ENCODE data around the gene KLHL36. TPM values are rescaled to one million over a fixed set of nuclear protein-coding genes. Genes with fewer than 3 reads are reported as not detected.
"Not testable (repeated sequence)": the region's sequence is repeated elsewhere in the genome, so short reads cannot be mapped to it uniquely, and the experiment has no call there.

Gene KLHL36
- total RNA-seq, 2 experiments from 2014 or later: 41.0 to 44.0 TPM

- intact Hi-C loops (cut with micrococcal nuclease): no loop called here
- Mint-ChIP-seq H3K27me3 (peaks cover 2% of the 10 kb centered on the region), H3K27ac (no peak overlapping the region), H3K9me3 (no peaks in the 10 kb centered on the region), H3K4me3 (no peak overlapping the region), H3K36me3 (ENCODE audit: low read depth) (no peaks in the 10 kb centered on the region), H3K4me1 (ENCODE audit: low read depth) (peaks cover 24% of the 10 kb centered on the region)
- ChIA-PET POLR2A (interaction anchor here (1.3 kb wide), 1 partner anchor 12 kb away, joined by 3 read pairs; the partner anchor contains the start of gene COTL1), CTCF (interaction anchor here (1.1 to 2.8 kb wide), 3 partner anchors 9 to 96 kb away, joined by 3 to 11 read pairs (median 3); no protein-coding TSS in a partner anchor)
- DNase-seq (no peak), ATAC-seq (no peak)
- no peak for TF ChIP-seq CTCF (IDR thresholded peaks at IDR 0.05)
Observed at GRCh38 chr16:84630009-84630408, 18.3 kb upstream of the KLHL36 start.

- peaks cover 2% of the 10 kb centered on the region for H3K27me3 Mint-ChIP-seq
- CTCF ChIA-PET: interaction anchor here (2.8 kb wide), 1 partner anchor 96 kb away, joined by 11 read pairs; no protein-coding TSS in a partner anchor
- no peak for TF ChIP-seq CTCF (IDR thresholded peaks at IDR 0.05)
- no peak overlapping the region for H3K4me3 Mint-ChIP-seq
- no peaks in the 10 kb centered on the region for H3K9me3 Mint-ChIP-seq
- no peak for DNase-seq
- H3K36me3 Mint-ChIP-seq (ENCODE audit: low read depth): no peaks in the 10 kb centered on the region
- POLR2A ChIA-PET: no interaction called here
- intact Hi-C loops (cut with micrococcal nuclease): no loop called here
- no peak for ATAC-seq
- H3K27ac Mint-ChIP-seq: peak overlapping the region; percentile 65
- H3K4me1 Mint-ChIP-seq (ENCODE audit: low read depth): peaks cover 24% of the 10 kb centered on the region
Observed at GRCh38 chr16:84630446-84631152, 17.7 kb upstream of the KLHL36 start.

- ChIA-PET POLR2A (no interaction called here), CTCF (interaction anchor here (2.8 kb wide), 1 partner anchor 95 kb away, joined by 11 read pairs; no protein-coding TSS in a partner anchor)
- no peak overlapping the region for H3K4me3 Mint-ChIP-seq
- ATAC-seq (peak; percentile 39), DNase-seq (no peak)
- H3K36me3 Mint-ChIP-seq (ENCODE audit: low read depth): no peaks in the 10 kb centered on the region
- H3K9me3 Mint-ChIP-seq: no peaks in the 10 kb centered on the region
- H3K4me1 Mint-ChIP-seq (ENCODE audit: low read depth): peaks cover 24% of the 10 kb centered on the region
- intact Hi-C loops (cut with micrococcal nuclease): no loop called here
- H3K27me3 Mint-ChIP-seq: peaks cover 2% of the 10 kb centered on the region
- H3K27ac Mint-ChIP-seq: no peak overlapping the region
- TF ChIP-seq CTCF (IDR thresholded peaks at IDR 0.05): no peak
Observed at GRCh38 chr16:84631153-84631466, 17.2 kb upstream of the KLHL36 start.

GRCh38 chr16:84631886-84632285, 16.4 kb upstream of the KLHL36 start:
- DNase-seq (no peak), ATAC-seq (no peak)
- H3K4me1 Mint-ChIP-seq (ENCODE audit: low read depth): peaks cover 24% of the 10 kb centered on the region
- intact Hi-C loops (cut with micrococcal nuclease): no loop called here
- H3K4me3 Mint-ChIP-seq: no peak overlapping the region
- no peak for TF ChIP-seq CTCF (IDR thresholded peaks at IDR 0.05)
- no peaks in the 10 kb centered on the region for H3K36me3 Mint-ChIP-seq (ENCODE audit: low read depth)
- H3K27ac Mint-ChIP-seq: no peak overlapping the region
- peaks cover 2% of the 10 kb centered on the region for H3K27me3 Mint-ChIP-seq
- H3K9me3 Mint-ChIP-seq: no peaks in the 10 kb centered on the region
- POLR2A ChIA-PET: interaction anchor here (0.9 to 1.0 kb wide), 2 partner anchors 14 to 97 kb away, joined by 3 read pairs; partner anchors contain the start of gene COTL1
- CTCF ChIA-PET: interaction anchor here (0.6 kb wide), 1 partner anchor 63 kb away, joined by 3 read pairs; no protein-coding TSS in a partner anchor

- H3K4me3 Mint-ChIP-seq; ATAC-seq; H3K27me3 Mint-ChIP-seq; DNase-seq; H3K36me3 Mint-ChIP-seq (ENCODE audit: low read depth); intact Hi-C loops (cut with micrococcal nuclease); H3K9me3 Mint-ChIP-seq; H3K27ac Mint-ChIP-seq: not testable (repeated sequence)
- H3K4me1 Mint-ChIP-seq (ENCODE audit: low read depth): peaks cover 26% of the 10 kb centered on the region
- CTCF ChIA-PET: interaction anchor here (2.0 kb wide), 2 partner anchors 10 to 40 kb away, joined by 6 to 8 read pairs; no protein-coding TSS in a partner anchor
- POLR2A ChIA-PET: interaction anchor here (1.1 kb wide), 1 partner anchor 18 kb away, joined by 3 read pairs; no protein-coding TSS in a partner anchor
Observed at GRCh38 chr16:84632862-84633261, 15.4 kb upstream of the KLHL36 start.
